Skin epidermis (tissue), 12 donors: ENCODE data around the gene MAP7D1.
A peak's percentile ranks its signal among the peaks of the same experiment; 100 is the strongest.
"Not testable (repeated sequence)": the region's sequence is repeated elsewhere in the genome, so short reads cannot be mapped to it uniquely, and the experiment has no call there.

Experiments used
- H3K27ac ChIP-seq, 21 experiments: fragments of 200-600 bp; sonication (generic) in 11 of 21; one replicate each; pipeline ENCODE4 v1.5.0; 2020; ENCODE audit warnings: mild to moderate bottlenecking in 3 of 21, inconsistent platforms in 2 of 21, moderate library complexity in 2 of 21
- H3K4me3 ChIP-seq, 7 experiments: fragments of 200-600 bp; sonication (generic) in 2 of 7; one replicate each; pipeline ENCODE4 v1.5.0; 2020; ENCODE audit warnings: inconsistent platforms in 2 of 7, mild to moderate bottlenecking in 2 of 7, moderate library complexity in 1 of 7

MAP7D1 gene

GRCh38 chr1:36182734-36183133, 26.8 kb downstream of the MAP7D1 start:
- peak overlapping the region in 1 of 21 experiments; percentile 20 for H3K27ac ChIP-seq
- no peak overlapping the region for H3K4me3 ChIP-seq

GRCh38 chr1:36183309-36183856, 27.4 kb downstream of the MAP7D1 start:
- Histone ChIP-seq H3K4me3 (no peak overlapping the region), H3K27ac (peak overlapping the region in 3 of 21 experiments; percentile 19 to 42 (median 20))

- H3K4me3 ChIP-seq, result no peak overlapping the region
- H3K27ac ChIP-seq, result peak overlapping the region in 20 of 21 experiments; percentile 32 to 88 (median 76)
Observed at GRCh38 chr1:36187800-36188593, 32.0 kb downstream of the MAP7D1 start.

- not testable (repeated sequence) for H3K27ac ChIP-seq, H3K4me3 ChIP-seq
Observed at GRCh38 chr1:36196805-36197204, 40.8 kb downstream of the MAP7D1 start.

GRCh38 chr1:36198641-36199040, 42.7 kb downstream of the MAP7D1 start:
- H3K27ac ChIP-seq, result no peak overlapping the region
- H3K4me3 ChIP-seq, result no peak overlapping the region

- no peak overlapping the region for H3K4me3 ChIP-seq
- H3K27ac ChIP-seq, result peak overlapping the region in 4 of 21 experiments; percentile 7 to 66 (median 43)
Observed at GRCh38 chr1:36199934-36200741, 44.2 kb downstream of the MAP7D1 start.

- H3K4me3 ChIP-seq, result no peak overlapping the region
- peak overlapping the region in 16 of 21 experiments; percentile 3 to 76 (median 54) for H3K27ac ChIP-seq
Observed at GRCh38 chr1:36203027-36203553, 47.1 kb downstream of the MAP7D1 start.

- H3K27ac ChIP-seq, result peak overlapping the region in 17 of 21 experiments; percentile 3 to 76 (median 54)
- H3K4me3 ChIP-seq, result no peak overlapping the region
Observed at GRCh38 chr1:36203554-36204346, 47.8 kb downstream of the MAP7D1 start.

- H3K27ac ChIP-seq, result peak overlapping the region in 12 of 21 experiments; percentile 3 to 76 (median 55)
- no peak overlapping the region for H3K4me3 ChIP-seq
Observed at GRCh38 chr1:36204347-36204909, 48.5 kb downstream of the MAP7D1 start.

- Histone ChIP-seq H3K27ac (peak overlapping the region in 1 of 21 experiments; percentile 26), H3K4me3 (no peak overlapping the region)
Observed at GRCh38 chr1:36206323-36206858, 50.4 kb downstream of the MAP7D1 start.

GRCh38 chr1:36207339-36207738, 51.4 kb downstream of the MAP7D1 start:
- H3K27ac ChIP-seq, result peak overlapping the region in 3 of 21 experiments; percentile 0 to 43 (median 22)
- H3K4me3 ChIP-seq, result no peak overlapping the region

- Histone ChIP-seq H3K4me3 (no peak overlapping the region), H3K27ac (no peak overlapping the region)
Observed at GRCh38 chr1:36208978-36209703, 53.2 kb downstream of the MAP7D1 start.

GRCh38 chr1:36211307-36211706, 55.3 kb downstream of the MAP7D1 start:
- Histone ChIP-seq H3K27ac (no peak overlapping the region), H3K4me3 (no peak overlapping the region)

GRCh38 chr1:36211841-36212240, 55.9 kb downstream of the MAP7D1 start:
- H3K27ac ChIP-seq, result no peak overlapping the region
- H3K4me3 ChIP-seq, result no peak overlapping the region

- H3K27ac ChIP-seq, result no peak overlapping the region
Observed at GRCh38 chr1:36212782-36213181, 56.8 kb downstream of the MAP7D1 start.

GRCh38 chr1:36217670-36218069, 61.7 kb downstream of the MAP7D1 start:
- Histone ChIP-seq H3K4me3 (no peak overlapping the region), H3K27ac (no peak overlapping the region)

More at GRCh38 chr1:36212782-36213181, 56.8 kb downstream of the MAP7D1 start:
- H3K4me3 ChIP-seq, result no peak overlapping the region

- not testable (repeated sequence) for H3K27ac ChIP-seq, H3K4me3 ChIP-seq
Observed at GRCh38 chr1:36221901-36222300, 65.9 kb downstream of the MAP7D1 start.
